T-cell (primary cell): ENCODE data around the gene DYSF. TPM values are rescaled to one million over a fixed set of nuclear protein-coding genes. Genes with fewer than 3 reads are reported as not detected.

ENCODE experiments used
- ATAC-seq, 4 experiments: fragments of 200-7000 bp in 3 of 4; fragments of 150-1000 bp in 1 of 4; cut with Tn5 transposase; replicated peaks in 1 of 4; 1 replicate in 3 of 4; 2 replicates in 1 of 4; pipeline ENCODE4 v1.10.0; 2021; ENCODE audit warnings: moderate library complexity in 3 of 4, mild to moderate bottlenecking in 2 of 4, moderate number of reproducible peaks in 1 of 4
- CTCF ChIA-PET, 2 donors: fragments of 300-600 bp; sonication (Branson Sonifier 250); formaldehyde crosslinking; loops; one replicate each; lab custom pipeline; 2022; ENCODE audit warnings: antibody characterized with exemption in 2 of 2; lab: Charles Lee
- POLR2A ChIA-PET, 2 donors: fragments of 300-600 bp; sonication (Branson Sonifier 250); formaldehyde crosslinking; loops; one replicate each; lab custom pipeline; 2022; ENCODE audit warnings: antibody characterized with exemption in 2 of 2; lab: Charles Lee
- DNase-seq, 35 experiments: peaks; one replicate each; pipeline versions ENCODE4 v3.0.0 to v3.0.0-alpha.2; 2013 to 2023
- H3K27ac ChIP-seq: one replicate; pipeline ENCODE4 v1.5.1; 2013; ENCODE audit warnings: low read length
- H3K27me3 ChIP-seq, 2 experiments: replicated peaks in 1 of 2; 1 replicate in 1 of 2; 2 replicates in 1 of 2; pipeline versions ENCODE4 v1.6.1 to v1.7.0; 2013; ENCODE audit warnings: low read length in 1 of 2, mixed read lengths in 1 of 2; ENCODE audit not compliant: control insufficient read depth in 2 of 2, insufficient read depth in 2 of 2; ENCODE audit errors: extremely low read depth in 1 of 2
- H3K36me3 ChIP-seq, 2 donors: 1 replicate in 1 of 2; 2 replicates in 1 of 2; pipeline versions ENCODE4 v1.6.1 to v1.7.0; 2013; ENCODE audit warnings: low read length in 1 of 2; ENCODE audit not compliant: control insufficient read depth in 2 of 2, insufficient read depth in 1 of 2; ENCODE audit errors: extremely low read depth in 1 of 2
- H3K4me1 ChIP-seq, 2 experiments: 1 replicate in 1 of 2; 2 replicates in 1 of 2; pipeline versions ENCODE4 v1.6.1 to v1.7.0; 2013; ENCODE audit warnings: low read length in 2 of 2, mixed read lengths in 1 of 2; ENCODE audit not compliant: insufficient read depth in 2 of 2, control insufficient read depth in 1 of 2; ENCODE audit errors: extremely low read depth in 1 of 2
- H3K4me3 ChIP-seq, 2 donors: 1 replicate in 1 of 2; 2 replicates in 1 of 2; pipeline versions ENCODE4 v1.5.1 to v1.7.0; 2013; ENCODE audit warnings: mild to moderate bottlenecking in 2 of 2, low read length in 1 of 2, moderate library complexity in 1 of 2; ENCODE audit not compliant: control insufficient read depth in 1 of 2; ENCODE audit errors: extremely low read depth in 1 of 2
- H3K9me3 ChIP-seq: 2 replicates; pipeline ENCODE4 v1.7.0; 2013
- H3K27ac Mint-ChIP-seq, 2 donors: one replicate each; pipeline ENCODE4 v1.8.0; 2020 to 2021; ENCODE audit warnings: mild to moderate bottlenecking in 2 of 2, mixed read lengths in 2 of 2
- H3K27me3 Mint-ChIP-seq, 2 donors: one replicate each; pipeline ENCODE4 v1.8.0; 2021 to 2022; ENCODE audit warnings: mixed read lengths in 2 of 2
- H3K36me3 Mint-ChIP-seq: one replicate; pipeline ENCODE4 v1.8.0; 2021; ENCODE audit warnings: mixed read lengths
- H3K4me1 Mint-ChIP-seq, 3 donors: one replicate each; pipeline ENCODE4 v1.8.0; 2020 to 2022; ENCODE audit warnings: mixed read lengths in 3 of 3, mild to moderate bottlenecking in 1 of 3
- H3K4me3 Mint-ChIP-seq, 3 donors: one replicate each; pipeline ENCODE4 v1.8.0; 2020 to 2022; ENCODE audit warnings: mild to moderate bottlenecking in 3 of 3, mixed read lengths in 3 of 3, moderate library complexity in 3 of 3
- H3K9me3 Mint-ChIP-seq, 3 donors: one replicate each; pipeline ENCODE4 v1.8.0; 2020 to 2022; ENCODE audit warnings: mixed read lengths in 3 of 3
- WGBS: methylation state at CpG from one replicate; pipeline ENCODE4 v1.1.5; 2013; ENCODE audit warnings: missing lambda C conversion rate; ENCODE audit not compliant: insufficient coverage; 5-methylcytosine and 5-hydroxymethylcytosine counted together
- total RNA-seq, 35 experiments: library from RNA in 6 of 35; stranded (reverse) in 6 of 35; fragments of 120-200 nt in 1 of 35; gene quantifications; one replicate each; pipeline versions ENCODE4 v1.2.1 to v1.2.4 and lab custom pipeline; 2013 to 2026

DYSF gene
- total RNA-seq, 5 donors from 2014 or later (not counting 1 experiment from before 2014, with no cell fraction given), result 0.56 to 3.4 (median 1.9) TPM

- Histone ChIP-seq H3K9me3 (no peaks in the 10 kb centered on the region), H3K4me1 (peaks cover 0 to 13% of the 10 kb centered on the region in 2 experiments), H3K36me3 (no peaks in the 10 kb centered on the region), H3K27ac (no peak overlapping the region), H3K4me3 (peak overlapping the region; percentile 45 to 71), H3K27me3 (peaks cover 8 to 63% of the 10 kb centered on the region in 2 experiments)
- Mint-ChIP-seq H3K4me1 (peaks cover 8 to 10% (median 9%) of the 10 kb centered on the region in 3 donors), H3K36me3 (no peaks in the 10 kb centered on the region), H3K27me3 (peaks cover 28 to 34% of the 10 kb centered on the region in 2 donors), H3K4me3 (peak overlapping the region; percentile 70 to 81 (median 80)), H3K9me3 (no peaks in the 10 kb centered on the region), H3K27ac (no peak overlapping the region)
- peak in 2 of 4 experiments; percentile 22 to 36 for ATAC-seq
- POLR2A ChIA-PET, result interaction anchor here in 1 of 2 donors (0.5 kb wide), 1 partner anchor 110 kb away, joined by 3 read pairs; no protein-coding TSS in a partner anchor
- no peak for DNase-seq
- WGBS, result no CpG with 5 or more reads among the region's 7 CpGs
- CTCF ChIA-PET, result interaction anchor here in 1 of 2 donors (0.8 kb wide), 2 partner anchors 136 to 168 kb away, joined by 3 to 5 read pairs; partner anchors contain the start of gene ZNF638
Measured at GRCh38 chr2:71467180-71467815, 13.9 kb downstream of the DYSF start.

- WGBS, result 70% methylated on average over 10 of the region's 11 CpGs
- Mint-ChIP-seq H3K9me3 (no peaks in the 10 kb centered on the region), H3K4me3 (no peak overlapping the region), H3K27me3 (peaks cover 32 to 37% of the 10 kb centered on the region in 2 donors), H3K27ac (no peak overlapping the region), H3K4me1 (peaks cover 8 to 10% (median 9%) of the 10 kb centered on the region in 3 donors), H3K36me3 (no peaks in the 10 kb centered on the region)
- DNase-seq (no peak), ATAC-seq (no peak)
- Histone ChIP-seq H3K36me3 (no peaks in the 10 kb centered on the region), H3K27ac (no peak overlapping the region), H3K4me1 (peaks cover 0 to 13% of the 10 kb centered on the region in 2 experiments), H3K27me3 (peaks cover 8 to 55% of the 10 kb centered on the region in 2 experiments), H3K9me3 (no peaks in the 10 kb centered on the region), H3K4me3 (no peak overlapping the region)
- ChIA-PET CTCF (no interaction called here), POLR2A (no interaction called here)
Measured at GRCh38 chr2:71468279-71469015, 15.1 kb downstream of the DYSF start.

GRCh38 chr2:71469403-71470398 is 16.3 kb downstream of the DYSF start:
- ChIA-PET POLR2A (no interaction called here), CTCF (no interaction called here)
- ATAC-seq (no peak), DNase-seq (no peak)
- Histone ChIP-seq H3K4me1 (peaks cover 0 to 13% of the 10 kb centered on the region in 2 experiments), H3K36me3 (no peaks in the 10 kb centered on the region), H3K4me3 (no peak overlapping the region), H3K27me3 (peaks cover 6 to 42% of the 10 kb centered on the region in 2 experiments), H3K9me3 (no peaks in the 10 kb centered on the region), H3K27ac (no peak overlapping the region)
- Mint-ChIP-seq H3K36me3 (no peaks in the 10 kb centered on the region), H3K9me3 (no peaks in the 10 kb centered on the region), H3K27me3 (peaks cover 40 to 42% of the 10 kb centered on the region in 2 donors), H3K4me1 (peaks cover 8 to 10% (median 9%) of the 10 kb centered on the region in 3 donors), H3K27ac (no peak overlapping the region), H3K4me3 (no peak overlapping the region)
- WGBS, result 50% methylated on average over 2 of the region's 8 CpGs

GRCh38 chr2:71471276-71471675 is 17.9 kb downstream of the DYSF start:
- Histone ChIP-seq H3K27ac (no peak overlapping the region), H3K36me3 (no peaks in the 10 kb centered on the region), H3K4me1 (peaks cover 0 to 5% of the 10 kb centered on the region in 2 experiments), H3K4me3 (no peak overlapping the region), H3K27me3 (peaks cover 6 to 27% of the 10 kb centered on the region in 2 experiments), H3K9me3 (no peaks in the 10 kb centered on the region)
- ChIA-PET CTCF (interaction anchor here in 1 of 2 donors (0.7 kb wide), 1 partner anchor 45 kb away, joined by 7 read pairs; no protein-coding TSS in a partner anchor), POLR2A (no interaction called here)
- no peaks in the 10 kb centered on the region for H3K9me3 Mint-ChIP-seq
- H3K4me1 Mint-ChIP-seq, result peaks cover 8 to 10% (median 9%) of the 10 kb centered on the region in 3 donors
- H3K27ac Mint-ChIP-seq, result no peak overlapping the region
- DNase-seq, result no peak
- no peak overlapping the region for H3K4me3 Mint-ChIP-seq
- peaks cover 44 to 45% of the 10 kb centered on the region in 2 donors for H3K27me3 Mint-ChIP-seq
- no peak for ATAC-seq
- WGBS, result no CpG with 5 or more reads among the region's 1 CpG
- H3K36me3 Mint-ChIP-seq, result no peaks in the 10 kb centered on the region

GRCh38 chr2:71472019-71472418 is 18.7 kb downstream of the DYSF start:
- WGBS, result no CpG with 5 or more reads among the region's 2 CpGs
- Histone ChIP-seq H3K27ac (no peak overlapping the region), H3K4me3 (no peak overlapping the region), H3K4me1 (no peaks in the 10 kb centered on the region), H3K27me3 (peaks cover 6 to 21% of the 10 kb centered on the region in 2 experiments), H3K9me3 (no peaks in the 10 kb centered on the region), H3K36me3 (no peaks in the 10 kb centered on the region)
- DNase-seq, result no peak
- Mint-ChIP-seq H3K27me3 (peaks cover 41 to 42% of the 10 kb centered on the region in 2 donors), H3K36me3 (no peaks in the 10 kb centered on the region), H3K27ac (no peak overlapping the region), H3K9me3 (no peaks in the 10 kb centered on the region), H3K4me1 (peaks cover 4 to 7% (median 5%) of the 10 kb centered on the region in 3 donors), H3K4me3 (no peak overlapping the region)
- ChIA-PET POLR2A (no interaction called here), CTCF (no interaction called here)
- no peak for ATAC-seq
